ENCODE data around the gene ZNF227.

The ZNF227 gene

DNA sequence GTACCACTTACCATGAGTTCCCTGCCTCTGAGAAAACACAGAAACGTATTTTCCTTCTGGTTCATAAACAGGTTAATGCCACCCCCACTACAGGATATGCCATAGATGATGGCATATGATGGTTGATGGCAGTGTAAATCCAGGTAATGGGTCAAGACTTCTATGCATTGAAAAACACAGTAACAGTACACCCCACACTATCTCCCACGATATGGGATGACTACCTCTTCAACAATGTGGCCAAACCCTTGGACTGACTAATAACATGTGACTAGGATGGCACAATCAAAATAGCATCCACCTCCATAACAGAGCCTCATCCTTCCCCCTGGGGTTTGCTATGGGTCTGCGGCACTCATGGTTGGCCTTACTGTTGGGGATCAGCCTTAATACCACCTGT, 70.5 kb downstream of the ZNF227 start:
- H3K36me3 ChIP-seq (ENCODE audit: insufficient read depth, low read length) = peaks cover 9% of the 10 kb centered on the region
- H3K27me3 ChIP-seq (ENCODE audit: control insufficient read depth, insufficient read depth, low read length) = no peaks in the 10 kb centered on the region
- peaks cover 2% of the 10 kb centered on the region for H3K9me3 ChIP-seq (replicated peaks; ENCODE audit: low read length)

GRCh38 chr19:44284968-44285367, 72.6 kb downstream of the ZNF227 start:
- H3K4me2 ChIP-seq (ENCODE audit: low read length) = no peak overlapping the region
- peaks cover 24% of the 10 kb centered on the region for H3K36me3 ChIP-seq (ENCODE audit: insufficient read depth, low read length)
- no peak overlapping the region for H3K9ac ChIP-seq (ENCODE audit: low read depth, low read length)
- H3K4me1 ChIP-seq (ENCODE audit: control insufficient read depth, insufficient read depth, low read length) = peaks cover 7% of the 10 kb centered on the region
- peaks cover 2% of the 10 kb centered on the region for H3K9me3 ChIP-seq (replicated peaks; ENCODE audit: low read length)
- no peak overlapping the region for H3K4me3 ChIP-seq (ENCODE audit: low read length)
- H3K27me3 ChIP-seq (ENCODE audit: control insufficient read depth, insufficient read depth, low read length) = no peaks in the 10 kb centered on the region

More for the DNA sequence above, 70.5 kb downstream of the ZNF227 start:
- H3K4me3 ChIP-seq (ENCODE audit: low read length) = no peak overlapping the region
- peaks cover 10% of the 10 kb centered on the region for H3K4me1 ChIP-seq (ENCODE audit: control insufficient read depth, insufficient read depth, low read length)
- no peak overlapping the region for H3K4me2 ChIP-seq (ENCODE audit: low read length)
- no peak overlapping the region for H3K9ac ChIP-seq (ENCODE audit: low read depth, low read length)
